ENCODE data around the gene GRIK1.

GRIK1 gene

DNA sequence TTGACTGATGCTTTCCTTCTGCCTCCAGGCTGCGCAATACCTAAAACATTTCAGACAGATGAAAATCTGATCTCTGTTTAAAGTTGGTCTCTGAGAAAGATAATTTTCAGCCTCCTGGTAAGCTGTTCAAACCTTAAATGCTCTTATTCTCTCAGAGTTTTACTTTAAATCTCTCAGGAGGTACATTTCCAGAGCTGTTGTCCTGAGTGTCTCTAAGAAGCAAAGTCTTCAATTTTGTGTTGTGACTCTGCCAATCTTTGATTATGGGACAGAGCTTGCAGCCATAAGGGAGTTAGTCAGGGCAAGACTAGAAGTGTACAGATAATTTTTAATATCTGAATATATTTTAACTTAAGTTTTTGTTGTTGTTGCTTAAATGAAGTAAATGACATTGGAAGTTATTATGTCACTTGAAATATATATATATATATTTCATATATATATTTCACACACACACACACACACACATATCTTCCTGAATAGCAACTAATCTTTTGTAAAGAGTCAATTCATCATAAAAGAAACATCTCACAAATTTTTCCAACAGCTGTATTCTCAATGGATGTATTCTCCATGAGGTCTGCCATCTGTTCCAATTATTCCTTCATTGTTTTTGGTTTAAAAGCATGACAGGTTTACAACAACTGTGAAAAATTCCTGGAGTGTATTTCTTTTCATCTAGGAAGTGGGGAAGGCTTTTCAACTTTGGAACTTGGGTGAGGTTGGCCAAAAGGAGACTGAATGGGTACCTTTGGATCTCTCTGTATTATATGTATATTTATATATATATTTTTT is 381.7 kb downstream of the GRIK1 start:
- Mint-ChIP-seq H3K9me3 (ENCODE audit: low read depth) (no peaks in the 10 kb centered on the region), H3K27me3 (no peaks in the 10 kb centered on the region), H3K4me1 (ENCODE audit: low read depth) (no peaks in the 10 kb centered on the region), H3K27ac (no peak overlapping the region), H3K4me3 (no peak overlapping the region), H3K36me3 (peaks cover 14% of the 10 kb centered on the region)

DNA sequence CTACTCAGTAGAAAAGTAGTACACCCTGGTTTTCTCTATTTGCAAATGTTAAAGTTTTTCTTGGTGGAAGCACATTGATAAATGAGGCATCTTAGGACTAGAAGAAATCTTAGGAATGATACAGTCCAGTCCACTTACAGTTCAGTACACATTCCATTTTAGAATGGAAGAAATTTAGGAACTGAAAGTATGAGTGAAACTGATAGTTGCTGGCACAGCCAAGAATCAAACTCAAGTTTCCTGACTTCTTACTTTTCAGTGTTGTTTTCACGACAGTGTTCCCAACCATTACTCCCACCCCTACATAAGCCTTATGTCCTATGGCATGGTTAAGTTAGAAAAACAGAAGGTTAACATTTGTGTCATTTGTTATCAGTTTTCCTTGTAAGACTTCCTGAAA is 382.6 kb downstream of the GRIK1 start:
- Mint-ChIP-seq H3K27me3 (no peaks in the 10 kb centered on the region), H3K4me1 (ENCODE audit: low read depth) (no peaks in the 10 kb centered on the region), H3K9me3 (ENCODE audit: low read depth) (no peaks in the 10 kb centered on the region), H3K27ac (no peak overlapping the region), H3K36me3 (peaks cover 15% of the 10 kb centered on the region), H3K4me3 (no peak overlapping the region)

DNA sequence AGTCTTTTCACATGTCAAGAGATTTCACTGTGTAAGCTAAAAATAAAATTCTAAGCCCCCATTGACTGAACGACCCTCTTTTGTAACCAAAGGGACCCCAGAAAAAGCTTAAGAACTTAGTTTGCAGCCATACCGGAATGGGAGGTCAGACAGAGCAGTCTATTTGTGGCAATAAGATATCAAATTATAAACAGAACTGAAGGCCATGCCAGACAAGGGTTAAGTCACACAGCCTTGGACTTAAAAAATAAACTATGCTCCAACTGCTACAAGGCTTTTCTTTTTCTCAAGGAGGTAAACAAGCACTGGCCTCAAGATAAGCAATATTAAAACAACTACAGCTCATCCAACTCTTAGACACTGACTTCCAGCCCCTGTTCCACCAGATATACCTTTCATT is 384.2 kb downstream of the GRIK1 start:
- Mint-ChIP-seq H3K9me3 (ENCODE audit: low read depth) (no peaks in the 10 kb centered on the region), H3K4me3 (no peak overlapping the region), H3K36me3 (peaks cover 8% of the 10 kb centered on the region), H3K27ac (no peak overlapping the region), H3K4me1 (ENCODE audit: low read depth) (no peaks in the 10 kb centered on the region), H3K27me3 (no peaks in the 10 kb centered on the region)

- Mint-ChIP-seq H3K36me3 (peaks cover 13% of the 10 kb centered on the region), H3K27me3 (no peaks in the 10 kb centered on the region), H3K9me3 (ENCODE audit: low read depth) (no peaks in the 10 kb centered on the region)
Observed at GRCh38 chr21:29550205-29550604, 389.6 kb downstream of the GRIK1 start.

GRCh38 chr21:29549614-29550013 is 390.2 kb downstream of the GRIK1 start:
- H3K4me3 Mint-ChIP-seq = no peak overlapping the region
- H3K27ac Mint-ChIP-seq = no peak overlapping the region
- no peaks in the 10 kb centered on the region for H3K27me3 Mint-ChIP-seq
- no peaks in the 10 kb centered on the region for H3K9me3 Mint-ChIP-seq (ENCODE audit: low read depth)
- H3K4me1 Mint-ChIP-seq (ENCODE audit: low read depth) = no peaks in the 10 kb centered on the region
- H3K36me3 Mint-ChIP-seq = peaks cover 13% of the 10 kb centered on the region

More at GRCh38 chr21:29550205-29550604, 389.6 kb downstream of the GRIK1 start:
- Mint-ChIP-seq H3K4me3 (no peak overlapping the region), H3K27ac (no peak overlapping the region), H3K4me1 (ENCODE audit: low read depth) (no peaks in the 10 kb centered on the region)

GRCh38 chr21:29547998-29548397 is 391.8 kb downstream of the GRIK1 start:
- Mint-ChIP-seq H3K27ac (no peak overlapping the region), H3K4me1 (ENCODE audit: low read depth) (no peaks in the 10 kb centered on the region), H3K9me3 (ENCODE audit: low read depth) (no peaks in the 10 kb centered on the region), H3K36me3 (peaks cover 14% of the 10 kb centered on the region), H3K27me3 (no peaks in the 10 kb centered on the region), H3K4me3 (no peak overlapping the region)

DNA sequence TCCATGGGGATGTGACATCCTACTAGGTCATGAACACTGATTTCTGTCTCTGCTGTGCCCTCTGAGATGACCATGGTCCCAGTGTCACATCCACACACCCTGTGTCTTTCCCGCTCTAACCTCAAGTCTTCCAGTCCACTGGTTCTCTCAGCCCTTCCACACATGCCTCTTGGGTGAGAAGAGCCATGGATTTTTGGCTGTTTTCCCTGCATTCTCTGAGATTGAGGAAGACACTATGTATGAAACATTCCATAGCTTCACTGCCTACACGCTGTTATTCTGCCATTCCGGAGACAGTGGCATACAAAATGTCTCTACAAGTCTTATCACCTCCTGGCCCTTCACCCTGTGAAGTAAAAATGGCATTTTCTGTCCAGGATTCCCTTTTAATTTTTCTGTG is 393.7 kb downstream of the GRIK1 start:
- Mint-ChIP-seq H3K4me3 (no peak overlapping the region), H3K36me3 (peaks cover 14% of the 10 kb centered on the region), H3K4me1 (ENCODE audit: low read depth) (no peaks in the 10 kb centered on the region), H3K27me3 (no peaks in the 10 kb centered on the region), H3K9me3 (ENCODE audit: low read depth) (no peaks in the 10 kb centered on the region), H3K27ac (no peak overlapping the region)

DNA sequence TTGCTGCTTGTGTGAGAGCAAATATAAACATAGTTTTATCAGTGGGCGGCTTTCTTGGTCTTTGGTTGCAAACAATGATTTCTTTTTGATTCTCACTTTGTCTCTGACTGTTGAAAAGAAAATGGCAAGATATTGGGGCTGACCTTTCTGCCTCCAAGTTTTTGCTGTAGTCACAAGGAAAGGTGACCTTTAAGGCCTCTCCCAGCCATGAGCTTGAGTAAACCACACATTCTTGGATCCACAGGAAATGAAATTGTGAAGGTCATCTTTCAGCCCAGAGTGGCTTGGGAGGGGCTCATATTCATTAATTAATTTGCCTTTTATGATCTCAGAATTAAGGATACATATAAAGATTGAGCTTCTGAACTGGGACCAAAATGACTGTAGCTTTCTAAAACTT is 399.5 kb downstream of the GRIK1 start:
- H3K36me3 Mint-ChIP-seq = peaks cover 11% of the 10 kb centered on the region
- no peak overlapping the region for H3K27ac Mint-ChIP-seq
- no peak overlapping the region for H3K4me3 Mint-ChIP-seq
- peaks cover 9% of the 10 kb centered on the region for H3K9me3 Mint-ChIP-seq (ENCODE audit: low read depth)
- no peaks in the 10 kb centered on the region for H3K4me1 Mint-ChIP-seq (ENCODE audit: low read depth)
- no peaks in the 10 kb centered on the region for H3K27me3 Mint-ChIP-seq

DNA sequence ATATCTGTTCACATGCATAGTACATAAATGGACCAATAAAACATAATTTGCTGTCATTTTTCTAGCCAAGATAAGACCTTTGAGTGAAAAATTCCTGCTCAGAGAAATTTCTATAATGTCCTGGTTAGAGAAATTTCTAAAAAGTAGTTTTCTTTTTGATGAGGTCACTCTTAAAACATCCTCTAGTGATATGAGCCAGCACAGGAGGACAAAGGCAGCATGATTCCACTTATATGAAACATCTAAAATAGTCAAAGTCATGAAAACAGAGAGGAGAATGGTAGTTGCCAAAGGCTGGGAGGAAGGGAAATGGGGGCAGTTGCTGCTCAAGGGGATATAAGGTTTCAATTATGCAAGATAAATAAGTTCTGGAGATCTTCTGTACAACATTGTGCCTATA is 401.7 kb downstream of the GRIK1 start:
- H3K9me3 Mint-ChIP-seq (ENCODE audit: low read depth) = peaks cover 14% of the 10 kb centered on the region
- no peak overlapping the region for H3K27ac Mint-ChIP-seq
- H3K36me3 Mint-ChIP-seq = peaks cover 16% of the 10 kb centered on the region
- H3K4me1 Mint-ChIP-seq (ENCODE audit: low read depth) = no peaks in the 10 kb centered on the region
- H3K27me3 Mint-ChIP-seq = no peaks in the 10 kb centered on the region
- no peak overlapping the region for H3K4me3 Mint-ChIP-seq

DNA sequence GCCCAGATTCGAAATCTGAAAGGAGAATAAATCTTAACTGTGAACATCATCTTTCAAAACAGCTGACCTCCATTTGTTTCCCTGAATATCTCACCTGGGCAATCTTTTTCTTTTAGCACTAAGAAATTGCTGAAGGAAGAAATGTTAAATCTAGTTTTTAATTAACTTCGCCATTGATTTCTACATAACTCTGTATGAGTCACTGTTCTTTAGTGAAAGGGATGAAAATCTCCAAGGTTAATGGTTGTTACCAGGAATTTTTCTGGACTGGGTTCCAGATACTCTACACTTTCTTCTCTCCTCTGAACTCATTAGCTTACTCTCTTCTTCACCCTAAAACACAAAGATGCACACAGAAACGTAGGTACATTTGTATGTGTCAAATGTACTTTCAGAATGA is 405.3 kb downstream of the GRIK1 start:
- Mint-ChIP-seq H3K4me1 (ENCODE audit: low read depth) (no peaks in the 10 kb centered on the region), H3K36me3 (peaks cover 27% of the 10 kb centered on the region), H3K27ac (no peak overlapping the region), H3K27me3 (no peaks in the 10 kb centered on the region), H3K9me3 (ENCODE audit: low read depth) (peaks cover 14% of the 10 kb centered on the region), H3K4me3 (no peak overlapping the region)

DNA sequence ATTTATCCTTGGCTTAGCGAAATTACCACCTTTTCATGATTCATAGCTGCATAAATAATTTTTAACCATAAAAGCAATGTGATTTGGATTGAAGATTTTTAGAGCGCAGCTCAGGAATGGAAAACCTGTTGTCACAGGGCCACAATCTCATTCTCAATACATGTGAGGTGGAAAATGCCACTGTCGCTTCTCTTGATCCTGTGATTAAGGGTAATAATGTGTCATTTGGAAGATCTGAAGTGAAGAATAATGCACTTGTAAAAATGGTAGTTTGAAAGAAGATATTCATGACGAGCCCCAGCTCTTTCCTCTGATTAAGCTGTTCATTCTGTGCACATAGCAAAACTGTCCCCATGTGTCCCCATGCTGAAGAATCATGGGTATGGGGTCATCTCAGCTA is 410.7 kb downstream of the GRIK1 start:
- H3K36me3 Mint-ChIP-seq = peaks cover 38% of the 10 kb centered on the region
- no peak overlapping the region for H3K27ac Mint-ChIP-seq
- H3K9me3 Mint-ChIP-seq (ENCODE audit: low read depth) = peaks cover 16% of the 10 kb centered on the region
- H3K27me3 Mint-ChIP-seq = no peaks in the 10 kb centered on the region
- no peaks in the 10 kb centered on the region for H3K4me1 Mint-ChIP-seq (ENCODE audit: low read depth)
- no peak overlapping the region for H3K4me3 Mint-ChIP-seq

GRCh38 chr21:29526545-29526944 is 413.3 kb downstream of the GRIK1 start:
- Mint-ChIP-seq H3K9me3 (ENCODE audit: low read depth) (peaks cover 12% of the 10 kb centered on the region), H3K36me3 (peaks cover 33% of the 10 kb centered on the region), H3K4me3 (no peak overlapping the region), H3K27me3 (no peaks in the 10 kb centered on the region), H3K4me1 (ENCODE audit: low read depth) (no peaks in the 10 kb centered on the region), H3K27ac (no peak overlapping the region)

- H3K4me1 Mint-ChIP-seq (ENCODE audit: low read depth) = no peaks in the 10 kb centered on the region
- no peaks in the 10 kb centered on the region for H3K27me3 Mint-ChIP-seq
- peaks cover 31% of the 10 kb centered on the region for H3K36me3 Mint-ChIP-seq
- no peak overlapping the region for H3K4me3 Mint-ChIP-seq
- no peak overlapping the region for H3K27ac Mint-ChIP-seq
- peaks cover 12% of the 10 kb centered on the region for H3K9me3 Mint-ChIP-seq (ENCODE audit: low read depth)
Observed at GRCh38 chr21:29524055-29524454, 415.7 kb downstream of the GRIK1 start.

GRCh38 chr21:29523646-29524045 is 416.1 kb downstream of the GRIK1 start:
- Mint-ChIP-seq H3K9me3 (ENCODE audit: low read depth) (peaks cover 12% of the 10 kb centered on the region), H3K36me3 (peaks cover 33% of the 10 kb centered on the region), H3K27me3 (no peaks in the 10 kb centered on the region), H3K4me1 (ENCODE audit: low read depth) (no peaks in the 10 kb centered on the region), H3K4me3 (no peak overlapping the region), H3K27ac (no peak overlapping the region)

GRCh38 chr21:29521872-29522271 is 417.9 kb downstream of the GRIK1 start:
- peaks cover 6% of the 10 kb centered on the region for H3K9me3 Mint-ChIP-seq (ENCODE audit: low read depth)
- no peak overlapping the region for H3K4me3 Mint-ChIP-seq
- no peaks in the 10 kb centered on the region for H3K4me1 Mint-ChIP-seq (ENCODE audit: low read depth)
- H3K27ac Mint-ChIP-seq = no peak overlapping the region
- no peaks in the 10 kb centered on the region for H3K27me3 Mint-ChIP-seq
- peaks cover 31% of the 10 kb centered on the region for H3K36me3 Mint-ChIP-seq

DNA sequence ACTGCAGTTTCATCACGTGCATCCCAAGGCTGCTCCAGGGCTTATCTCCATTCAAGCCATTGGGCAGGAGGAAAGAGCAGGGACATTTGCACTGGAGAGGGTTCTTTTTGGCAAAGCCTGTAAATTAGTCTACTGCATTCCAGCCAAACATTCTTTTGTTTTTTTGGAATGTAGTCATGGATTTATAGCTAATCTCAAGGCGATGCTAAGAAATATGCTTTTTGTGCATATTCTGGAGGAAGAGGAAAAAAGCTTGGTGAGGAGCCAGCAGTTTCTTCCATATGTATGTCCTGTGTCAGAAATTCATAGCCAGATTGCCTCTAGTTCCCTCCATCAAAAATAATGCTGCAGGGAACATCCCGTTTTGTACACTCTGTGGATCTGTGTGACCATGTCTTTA is 419.6 kb downstream of the GRIK1 start:
- Mint-ChIP-seq H3K36me3 (peaks cover 24% of the 10 kb centered on the region), H3K27ac (no peak overlapping the region), H3K4me3 (no peak overlapping the region), H3K27me3 (no peaks in the 10 kb centered on the region), H3K9me3 (ENCODE audit: low read depth) (peaks cover 6% of the 10 kb centered on the region), H3K4me1 (ENCODE audit: low read depth) (no peaks in the 10 kb centered on the region)

Data from activated naive CD8-positive, alpha-beta T cell (primary cell).